Amniotic epithelial cell (primary cell): ENCODE results near the gene TTC17.
"Not testable (repeated sequence)": the region's sequence is repeated elsewhere in the genome, so short reads cannot be mapped to it uniquely, and the experiment has no call there.

Experiments used
- DNase-seq: peaks from one replicate; pipeline ENCODE4 v3.0.0-alpha.2; 2010; ENCODE audit warnings: low read depth

The TTC17 gene

DNA sequence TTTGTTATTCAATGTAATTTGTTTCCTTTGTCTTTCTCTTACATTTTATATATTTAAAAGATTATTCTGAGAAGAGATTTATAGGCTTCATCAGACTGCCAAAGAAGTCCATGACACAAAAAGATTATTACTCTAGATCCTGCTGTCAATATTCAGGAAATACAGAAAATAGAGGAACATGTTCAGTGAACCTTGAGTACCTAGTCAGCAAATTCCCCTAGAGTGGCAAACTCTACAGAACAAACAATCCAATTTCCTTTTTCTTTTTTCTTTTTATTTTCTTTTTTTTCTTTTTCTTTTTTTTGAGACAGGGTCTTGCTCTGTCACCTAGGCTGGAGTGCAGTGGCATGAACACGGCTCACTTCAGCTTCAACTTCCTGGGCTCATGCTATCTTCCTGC, 23.9 kb downstream of the TTC17 start:
- no peak for DNase-seq

- DNase-seq = no peak
Observed at GRCh38 chr11:43384393-43384792, 25.7 kb downstream of the TTC17 start.

DNA sequence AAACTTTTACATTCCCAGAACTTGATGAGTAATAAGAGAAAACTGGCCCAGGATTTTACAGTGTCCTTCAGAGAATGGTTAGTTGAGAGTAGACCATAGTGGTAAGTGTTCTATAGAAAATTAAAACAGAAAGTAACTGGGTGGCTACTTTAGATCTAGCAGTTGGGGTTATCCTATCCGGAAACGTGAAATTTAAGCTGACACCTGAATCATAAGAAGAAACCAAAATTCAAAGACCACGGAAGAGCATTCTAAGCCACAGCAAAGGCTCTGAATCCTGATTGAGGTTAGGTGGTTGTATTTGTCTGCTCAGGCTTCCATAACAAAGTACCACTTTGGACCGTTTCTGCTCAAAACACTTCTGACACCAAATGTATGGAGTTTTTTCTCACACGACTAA, 34.0 kb downstream of the TTC17 start:
- DNase-seq = no peak

- peak; percentile 68 for DNase-seq
Observed at GRCh38 chr11:43393765-43394355, 35.1 kb downstream of the TTC17 start.

DNA sequence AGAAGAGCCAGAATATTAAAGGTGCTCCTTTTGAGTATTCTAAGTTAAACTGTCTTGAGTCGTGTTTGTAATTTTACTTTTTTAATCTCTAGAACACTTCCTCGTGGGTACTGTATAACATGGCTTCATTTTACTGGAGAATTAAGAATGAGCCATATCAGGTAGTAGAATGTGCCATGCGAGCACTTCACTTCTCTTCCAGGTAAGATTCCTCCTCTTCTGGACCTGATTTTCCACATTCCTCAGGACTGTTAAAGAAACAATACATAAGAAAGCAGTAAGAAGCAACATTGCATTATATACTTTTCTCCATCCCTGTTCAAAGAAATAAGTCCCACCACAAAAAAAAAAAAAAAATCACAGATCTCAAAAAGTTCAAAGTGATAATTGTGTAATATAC, 37.9 kb downstream of the TTC17 start:
- DNase-seq = no peak

GRCh38 chr11:43397251-43397650, 38.5 kb downstream of the TTC17 start:
- no peak for DNase-seq

- DNase-seq = peak; percentile 24
Observed at GRCh38 chr11:43399983-43400630, 41.4 kb downstream of the TTC17 start.

DNA sequence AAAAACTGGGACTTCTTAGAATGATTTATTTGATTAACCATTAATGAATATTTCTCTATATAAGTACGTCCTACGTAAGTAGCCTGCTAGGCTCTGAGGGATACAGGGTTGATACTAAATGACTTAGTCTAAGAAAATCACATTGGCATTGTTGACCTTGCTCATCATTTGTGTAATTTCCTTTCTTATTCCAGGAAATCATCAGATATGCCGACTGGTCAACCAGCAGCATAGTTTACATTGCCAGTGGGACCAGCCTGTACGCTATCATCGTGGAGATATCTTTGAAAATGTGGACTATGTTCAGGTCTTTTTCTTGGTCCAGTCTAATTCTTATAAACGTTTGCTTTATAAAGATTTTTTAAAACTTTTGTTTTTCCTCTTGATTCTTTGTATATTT, 42.5 kb downstream of the TTC17 start:
- no peak for DNase-seq

- DNase-seq = not testable (repeated sequence)
Observed at GRCh38 chr11:43401811-43402210, 43.1 kb downstream of the TTC17 start.

DNA sequence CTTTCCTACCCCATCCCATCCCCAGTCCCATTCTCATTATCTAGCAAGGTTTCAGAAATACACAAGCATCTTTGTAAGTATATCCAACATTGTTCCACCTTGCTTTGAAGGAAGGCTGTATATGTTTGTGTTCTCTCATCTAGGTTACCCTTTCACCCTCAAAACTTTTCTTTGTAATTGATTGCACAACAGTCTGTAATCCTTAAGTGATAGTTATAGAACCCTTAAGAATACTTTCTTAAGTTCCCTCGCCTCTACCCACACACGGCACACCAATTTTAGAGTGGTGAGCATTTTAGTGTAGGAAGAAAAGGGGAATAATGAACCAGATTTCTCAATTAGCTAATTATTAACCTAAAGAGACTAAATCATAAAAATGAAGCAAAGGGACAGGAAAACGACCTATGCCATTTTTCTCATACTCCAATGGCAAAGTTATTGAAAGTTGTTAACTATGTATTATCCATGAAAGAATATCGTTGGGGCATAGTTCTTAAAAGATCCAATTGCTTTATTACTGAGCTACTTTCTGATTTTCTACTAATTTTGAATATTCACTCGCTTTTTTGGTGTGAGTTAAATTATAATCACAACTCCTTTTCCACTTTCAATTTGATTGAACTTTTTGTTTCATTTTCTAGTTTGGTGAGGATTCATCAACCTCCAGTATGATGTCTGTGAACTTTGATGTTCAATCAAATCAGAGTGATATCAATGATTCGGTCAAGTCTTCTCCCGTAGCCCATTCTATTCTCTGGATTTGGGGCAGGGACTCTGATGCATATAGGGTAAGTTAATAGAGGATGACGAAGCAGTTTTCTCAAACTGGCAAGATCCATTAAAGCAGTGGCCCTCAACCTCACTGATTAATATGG, 44.9 kb downstream of the TTC17 start:
- no peak for DNase-seq

DNA sequence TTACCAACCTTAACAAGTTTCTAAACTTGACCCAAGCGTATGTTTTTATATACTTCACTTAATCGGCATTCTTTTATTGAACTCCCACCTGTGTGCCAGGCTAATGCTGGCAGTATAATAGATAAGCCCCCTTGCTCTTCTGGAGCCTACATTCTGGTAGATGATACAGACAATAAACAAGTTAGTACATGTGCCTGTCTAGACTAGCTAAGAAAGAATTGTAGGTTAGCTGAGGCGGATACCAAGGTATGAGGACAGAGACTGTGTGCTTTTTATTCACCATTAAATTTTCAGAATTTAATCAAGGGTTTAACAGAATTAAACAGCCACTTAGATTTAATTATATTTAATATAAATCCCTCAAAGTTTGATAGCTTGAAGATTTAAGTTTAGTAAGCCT, 45.7 kb downstream of the TTC17 start:
- DNase-seq = no peak

DNA sequence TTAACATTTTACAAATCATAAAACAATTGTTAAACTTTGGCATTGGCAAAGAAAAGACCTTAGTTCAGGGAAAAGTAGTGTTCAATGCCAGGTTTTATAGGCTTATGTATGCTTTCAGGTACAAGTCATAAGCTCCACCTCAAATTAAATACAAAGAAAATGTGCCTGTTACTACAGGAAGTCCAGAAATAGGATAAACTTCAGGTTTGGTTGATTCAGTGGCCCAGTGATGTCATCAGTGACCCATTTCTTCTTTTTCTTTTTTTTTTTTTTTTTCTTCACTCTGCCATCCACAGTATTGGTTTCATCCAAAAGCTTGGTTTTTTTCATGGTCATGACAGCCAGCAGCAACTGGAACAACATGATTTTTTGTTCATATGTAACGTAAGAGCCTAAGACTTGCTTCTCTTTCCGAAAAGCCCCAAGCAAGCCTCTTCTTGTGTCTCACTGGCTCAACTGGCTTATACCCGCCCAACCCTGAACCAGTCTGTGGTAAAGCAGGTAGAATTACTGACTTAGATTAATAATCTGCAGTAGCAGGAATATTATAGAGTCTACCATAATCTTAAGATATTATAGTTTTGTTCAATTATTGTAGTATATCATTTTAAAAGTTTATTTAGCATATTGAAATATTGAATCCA, 46.2 kb downstream of the TTC17 start:
- no peak for DNase-seq

DNA sequence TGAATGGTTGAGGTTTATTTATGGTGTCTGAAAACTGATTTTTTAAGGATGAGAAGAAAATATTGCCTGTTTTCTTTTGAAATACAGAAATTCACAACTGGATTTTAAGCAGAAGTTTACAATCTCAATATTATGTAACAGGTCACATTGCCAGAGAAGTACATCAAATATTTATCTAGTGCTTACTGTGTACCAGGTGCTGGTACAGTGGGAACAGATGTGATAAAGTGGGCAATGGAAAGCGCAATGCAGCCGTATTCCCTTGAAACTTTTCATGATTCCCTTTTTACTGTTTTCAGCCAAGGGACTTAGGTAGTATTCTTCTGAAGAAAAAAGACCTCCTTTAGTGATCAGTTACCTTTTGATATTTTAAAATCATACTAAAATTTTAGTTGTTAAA, 49.6 kb downstream of the TTC17 start:
- no peak for DNase-seq

DNA sequence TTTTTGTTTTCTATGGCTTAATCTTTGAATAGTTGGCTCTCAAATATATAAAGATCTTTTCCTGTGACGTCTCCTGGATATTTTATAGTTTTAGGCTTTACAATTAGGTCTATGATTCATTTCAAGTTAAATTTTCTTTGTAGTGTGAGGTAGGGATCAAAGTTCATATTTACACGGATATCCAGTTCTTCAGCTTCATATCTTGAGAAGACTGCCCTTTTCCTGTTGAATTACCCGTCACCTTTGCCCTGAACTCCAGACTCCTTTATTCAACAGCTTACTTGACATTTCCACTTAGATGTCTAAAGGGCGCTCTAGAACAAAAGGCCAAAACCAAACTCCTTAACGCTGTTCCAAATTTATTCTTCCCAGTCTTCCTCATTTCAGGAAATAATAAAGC, 51.7 kb downstream of the TTC17 start:
- DNase-seq = no peak

DNA sequence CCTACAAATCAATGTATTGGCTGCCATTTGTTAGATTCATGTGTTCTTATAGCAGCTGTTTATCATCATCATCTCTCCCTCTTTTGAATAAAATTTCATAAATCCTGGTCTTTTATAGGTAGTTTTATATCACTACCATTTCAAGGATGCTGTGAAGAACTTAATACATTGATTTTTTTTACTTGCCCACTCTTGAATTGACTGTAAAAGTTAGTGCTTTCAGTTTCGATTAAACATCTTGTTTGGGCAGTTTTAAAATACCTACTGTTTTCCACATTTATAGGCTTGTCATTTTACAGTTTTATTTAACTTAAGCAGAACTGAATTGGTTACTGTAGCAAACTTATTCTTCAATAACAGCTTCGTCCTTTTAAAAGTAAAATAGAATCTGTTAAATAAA, 59.5 kb downstream of the TTC17 start:
- no peak for DNase-seq

- peak; percentile 43 for DNase-seq
Observed at GRCh38 chr11:43419460-43419859, 60.7 kb downstream of the TTC17 start.

DNA sequence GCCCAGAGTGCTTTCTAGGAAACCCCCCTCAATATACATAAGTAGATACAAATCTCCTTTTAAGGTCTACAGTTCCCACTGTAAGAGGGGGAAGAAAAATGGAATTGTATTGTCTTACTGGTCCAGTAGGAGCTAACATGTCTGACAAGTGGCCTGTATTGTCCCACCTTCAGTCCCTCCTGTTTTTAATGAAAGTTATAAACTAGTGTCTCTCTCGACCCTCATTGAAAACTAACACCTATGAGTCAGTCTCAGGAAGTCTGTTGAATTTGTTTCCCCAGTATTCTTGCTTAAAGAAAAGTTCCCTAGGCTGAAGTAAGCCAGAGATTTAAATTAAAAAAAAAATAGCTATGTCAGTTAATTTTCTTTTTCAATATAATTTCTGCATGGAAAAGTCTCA, 69.3 kb downstream of the TTC17 start:
- DNase-seq = no peak

- not testable (repeated sequence) for DNase-seq
Observed at GRCh38 chr11:43430916-43431315, 72.2 kb downstream of the TTC17 start.

- DNase-seq = peak; percentile 6
Observed at GRCh38 chr11:43434893-43435292, 76.2 kb downstream of the TTC17 start.

DNA sequence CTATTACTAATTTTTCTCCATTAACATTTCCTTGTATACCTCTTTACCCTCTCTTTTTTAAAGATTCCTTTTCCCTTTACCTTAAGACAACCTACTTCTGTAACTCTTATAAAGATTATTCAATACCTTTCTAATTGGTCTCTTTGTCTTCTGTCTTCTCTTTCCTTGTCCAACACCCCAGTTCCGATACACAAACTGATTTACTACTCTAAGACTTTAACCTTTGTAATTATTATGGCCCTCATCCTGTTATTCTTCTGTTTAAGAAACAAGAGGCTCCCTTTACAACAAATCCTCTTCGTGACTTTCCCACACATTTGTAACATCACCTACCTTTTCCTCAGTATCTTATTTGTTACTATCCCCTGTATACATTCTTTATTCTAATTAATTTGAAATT, 81.8 kb downstream of the TTC17 start:
- no peak for DNase-seq

DNA sequence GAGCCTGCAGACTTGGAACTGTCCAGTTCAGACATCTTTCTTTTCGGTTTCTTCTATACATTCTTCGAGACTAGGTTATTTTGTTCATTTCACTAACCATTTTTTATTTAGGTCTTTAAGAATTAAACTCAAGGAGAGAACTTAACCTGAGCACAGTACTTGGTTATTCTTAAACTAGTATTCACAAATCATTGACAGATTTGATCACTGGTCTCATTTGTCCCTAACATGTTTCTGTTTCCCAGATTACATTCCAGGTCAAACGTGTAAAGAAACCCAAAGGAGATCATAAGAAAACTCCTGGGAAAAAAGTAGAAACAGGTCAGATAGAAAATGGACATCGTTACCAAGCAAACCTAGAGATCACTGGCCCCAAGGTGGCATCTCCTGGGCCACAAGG, 85.1 kb downstream of the TTC17 start:
- DNase-seq = no peak

DNA sequence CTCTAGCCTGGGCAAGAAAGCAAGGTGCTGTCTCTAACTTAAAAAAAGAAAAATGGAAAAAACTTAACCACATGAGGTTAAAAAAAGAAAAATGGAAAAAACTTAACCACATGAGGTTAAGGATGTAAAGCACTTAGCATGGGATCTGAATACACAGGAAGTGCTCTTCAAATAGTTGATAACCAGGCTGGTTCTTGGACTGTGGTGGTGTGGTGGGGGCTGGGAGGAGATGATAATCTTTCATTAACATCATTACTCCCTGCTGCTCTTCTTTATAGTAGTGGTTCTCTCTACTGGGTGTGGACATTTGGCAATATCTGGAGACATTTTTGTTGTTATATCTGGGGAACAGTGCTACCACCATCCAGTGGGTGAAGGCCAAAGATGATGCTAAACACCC, 88.4 kb downstream of the TTC17 start:
- no peak for DNase-seq

DNA sequence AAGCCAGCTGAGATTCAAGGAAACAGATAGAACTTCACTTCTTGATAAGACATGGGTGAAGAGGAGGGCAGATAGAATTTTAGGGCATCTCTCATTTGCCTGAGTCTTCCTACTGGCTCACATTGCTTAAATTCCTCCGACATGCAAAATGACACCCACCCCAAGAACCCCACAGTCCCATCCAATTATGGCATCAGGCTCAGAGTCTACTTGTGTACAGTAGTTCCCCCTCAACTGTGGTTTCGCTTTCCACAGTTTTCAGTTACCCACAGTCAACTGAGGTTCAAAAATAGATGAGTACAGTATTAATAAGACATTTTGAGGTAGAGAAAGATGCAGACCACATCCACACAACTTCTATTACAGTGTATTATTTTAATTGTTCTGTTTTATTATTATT, 99.8 kb downstream of the TTC17 start:
- DNase-seq = no peak
